Left cardiac atrium (tissue), 4 donors: Measurements from ENCODE around the gene GABPA. TPM values are rescaled to one million over a fixed set of nuclear protein-coding genes. Genes with fewer than 3 reads are reported as not detected.
"Not testable (repeated sequence)": the region's sequence is repeated elsewhere in the genome, so short reads cannot be mapped to it uniquely, and the experiment has no call there.

ENCODE experiments used
- ATAC-seq, 2 donors: fragments of 200-7000 bp; cut with Tn5 transposase; one replicate each; pipeline ENCODE4 v1.9.1; 2020; ENCODE audit warnings: mild to moderate bottlenecking in 2 of 2, moderate library complexity in 2 of 2
- DNase-seq: peaks from one replicate; pipeline ENCODE4 v3.0.0-alpha.2; 2020
- intact Hi-C, 2 donors: fragments of 100-400 bp; cut with DNase I; formaldehyde crosslinking; loops; one replicate each; pipeline versions ENCODE4 v1.14.1 to v1.15.1; 2022 to 2023
- total RNA-seq, 2 donors: library from RNA; stranded (reverse); fragmentation: NEBNext Ultra II Directional; extraction: Animal tissue kit (Norgen Biotek cat#: 25700); gene quantifications; one replicate each; pipeline ENCODE4 v1.2.1, GENCODE V29; 2021
- donor health status: DM: no; HTN: yes; CAD: no.
- donor health status: DM: no; HTN: yes; CAD: no; lungs with severe emphysema.
- donor health status: DM: yes; HTN: yes; CAD: no.
- donor health status: Dilated cardiomyopathy.

Gene GABPA
- total RNA-seq, 2 donors from 2014 or later = 16.8 to 18.3 TPM

DNA sequence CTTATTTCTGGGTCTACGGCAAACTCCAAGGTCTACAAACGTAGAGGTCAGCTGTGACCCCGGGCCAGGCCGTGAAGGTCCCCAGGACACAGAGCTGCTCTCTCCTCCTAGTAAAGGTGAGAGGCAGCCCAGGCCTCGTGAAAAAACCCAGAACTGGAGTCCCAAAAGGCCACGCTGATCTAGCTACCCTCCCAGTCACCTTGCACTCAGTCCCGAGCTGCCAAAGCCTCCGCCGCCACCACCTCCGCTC, 193 bp upstream of the GABPA start:
- intact Hi-C loops = no loop called here
- ATAC-seq (no peak), DNase-seq (no peak)

GRCh38 chr21:25735646-25736597, 1.1 kb downstream of the GABPA start:
- DNase-seq = peak; percentile 92
- peak; percentile 73 to 80 for ATAC-seq
- intact Hi-C loops = no loop called here

GRCh38 chr21:25737421-25737820, 2.6 kb downstream of the GABPA start:
- DNase-seq = no peak
- ATAC-seq = no peak
- intact Hi-C loops = no loop called here

DNA sequence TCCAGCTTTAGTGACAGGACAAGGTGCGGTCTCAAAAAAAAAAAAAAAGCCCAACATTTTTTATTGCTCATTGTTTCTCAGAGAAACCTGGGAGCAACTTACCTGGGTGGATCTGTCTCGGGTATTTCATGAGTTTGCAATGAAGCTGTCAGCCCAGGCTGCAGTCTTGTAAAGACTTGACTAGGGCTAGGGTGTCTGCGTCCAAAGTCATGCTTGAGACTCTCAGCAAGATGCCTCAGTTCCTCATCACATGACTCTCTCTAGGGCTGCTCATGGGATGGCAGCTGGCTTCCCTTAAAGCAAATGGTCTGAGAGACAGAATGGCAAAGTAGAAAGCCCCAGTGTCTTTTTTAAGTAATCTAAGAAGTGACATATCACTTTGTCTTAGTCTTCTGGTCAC, 8.1 kb downstream of the GABPA start:
- intact Hi-C loops = no loop called here
- DNase-seq (no peak), ATAC-seq (no peak)

GRCh38 chr21:25744854-25745253, 10.1 kb downstream of the GABPA start:
- intact Hi-C loops = no loop called here
- DNase-seq (no peak), ATAC-seq (no peak)

GRCh38 chr21:25750085-25750484, 15.3 kb downstream of the GABPA start:
- DNase-seq (no peak), ATAC-seq (no peak)
- intact Hi-C loops = no loop called here

- intact Hi-C loops = no loop called here
- no peak for DNase-seq
These were observed 17.6 kb downstream of the GABPA start for GRCh38 chr21:25752416-25752815.

DNA sequence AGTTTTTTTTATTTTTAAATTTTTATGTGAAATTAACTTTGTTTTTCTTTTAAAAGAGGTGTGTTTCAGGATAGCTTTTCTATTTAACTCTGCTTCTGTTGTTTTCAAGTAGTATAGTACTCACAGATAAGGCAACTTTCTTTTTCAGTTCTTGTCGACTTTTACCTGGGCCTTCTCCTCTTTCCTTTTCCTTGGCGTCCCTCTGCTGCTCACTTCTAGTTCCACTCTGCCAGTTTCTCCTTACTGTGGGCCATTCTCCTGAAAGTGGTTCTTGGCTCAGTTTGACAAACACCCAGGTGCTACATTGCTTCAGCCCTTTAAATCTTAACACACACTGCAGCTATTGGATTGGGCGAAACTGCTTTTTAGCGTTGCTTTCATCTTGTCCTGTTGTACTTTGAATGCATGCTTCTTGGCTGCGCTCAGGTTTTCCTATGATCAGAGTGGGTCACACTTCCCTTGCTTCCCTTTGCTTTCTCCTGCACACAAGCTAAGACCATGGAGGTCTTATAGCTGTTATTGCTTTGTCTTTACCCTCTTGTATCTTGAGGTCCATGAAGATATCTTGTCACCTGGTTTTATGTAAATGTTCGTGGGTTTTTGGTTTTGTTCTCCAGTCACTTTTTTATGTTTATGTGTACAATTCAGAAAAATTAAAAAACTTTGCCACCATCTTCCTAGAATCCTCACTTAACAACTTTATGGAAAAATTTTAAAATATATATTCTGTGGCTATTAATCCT, 21.6 kb downstream of the GABPA start:
- intact Hi-C loops = no loop called here
- ATAC-seq (no peak), DNase-seq (no peak)

More at GRCh38 chr21:25752416-25752815, 17.6 kb downstream of the GABPA start:
- ATAC-seq = no peak

DNA sequence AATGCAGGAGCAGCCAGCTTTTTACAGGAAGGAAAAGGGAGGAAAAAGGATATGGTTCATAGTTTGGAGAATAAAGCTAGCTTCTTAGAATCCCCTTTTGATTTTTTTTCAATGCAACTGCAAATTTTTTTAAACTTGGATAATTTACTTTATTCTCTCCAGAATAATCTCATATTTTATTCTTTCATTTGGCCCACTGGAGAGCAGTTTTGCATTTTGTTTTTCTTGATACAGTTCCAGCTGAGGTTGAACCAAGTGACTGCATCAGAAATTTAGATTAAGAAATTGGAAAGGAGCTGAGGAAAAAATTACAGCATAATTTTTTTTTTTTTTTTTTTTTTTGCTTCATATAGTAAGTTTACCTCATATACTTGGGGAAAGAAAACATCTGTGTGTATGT, 22.8 kb downstream of the GABPA start:
- no peak for ATAC-seq
- no peak for DNase-seq
- intact Hi-C loops = no loop called here

DNA sequence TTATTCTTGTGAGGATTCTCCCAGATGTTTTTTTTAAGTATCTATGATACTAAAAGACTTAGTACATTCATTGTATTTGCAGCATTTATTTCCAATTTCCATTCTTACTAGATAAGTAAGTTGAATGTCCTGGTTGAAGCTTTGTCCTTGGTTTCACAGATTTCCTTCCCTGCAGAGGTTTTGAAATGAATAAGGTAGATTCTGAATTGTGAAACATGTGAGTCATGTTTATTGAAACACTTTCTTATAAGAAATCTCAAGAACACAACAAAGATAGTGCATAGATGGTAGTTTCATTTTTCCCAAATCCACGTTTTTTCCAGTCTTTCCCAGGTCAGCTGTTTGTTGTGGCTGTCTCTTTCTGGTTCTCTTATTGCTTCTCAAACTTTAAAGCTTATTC, 24.8 kb downstream of the GABPA start:
- ATAC-seq = no peak
- DNase-seq = no peak
- intact Hi-C loops = no loop called here

DNA sequence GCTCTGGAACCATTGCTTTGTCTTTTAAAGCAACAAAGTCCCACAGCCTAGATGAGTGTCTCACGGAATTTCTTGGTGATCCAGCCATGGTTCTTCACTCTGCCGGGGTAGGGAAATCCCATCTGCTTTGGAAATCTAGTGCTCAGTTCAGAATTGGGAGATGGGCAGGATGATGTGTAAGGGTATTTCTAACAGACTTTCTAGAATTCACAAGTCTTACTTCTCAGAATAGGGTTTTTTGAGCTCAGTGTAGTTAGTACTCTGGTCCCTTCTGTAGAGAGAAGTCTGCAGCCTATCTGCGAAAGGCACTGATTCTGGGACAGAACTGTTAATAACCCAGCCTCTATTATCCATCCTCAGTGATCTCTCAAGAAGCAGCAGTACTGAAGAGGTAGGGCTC, 25.3 kb downstream of the GABPA start:
- ATAC-seq (no peak), DNase-seq (no peak)
- intact Hi-C loops = no loop called here

DNA sequence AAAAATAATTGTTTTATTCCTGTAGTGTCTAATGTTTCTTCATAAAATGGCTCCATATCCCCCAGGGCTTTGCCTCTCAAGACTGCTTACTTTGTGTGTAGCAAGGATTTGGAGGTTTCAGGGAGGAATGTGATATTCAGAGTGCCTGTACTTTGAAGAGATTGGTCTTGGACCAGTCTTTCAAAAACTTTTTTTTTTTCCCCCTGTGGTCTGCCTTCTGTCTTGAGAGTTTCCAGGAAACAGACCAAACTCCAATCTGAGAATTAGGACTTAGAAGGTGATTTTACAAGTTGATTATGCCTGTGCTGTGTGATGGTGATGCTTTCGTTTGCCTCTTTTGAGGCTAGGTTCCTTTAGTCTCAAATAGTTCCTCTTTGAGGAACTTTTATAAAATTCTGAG, 25.9 kb downstream of the GABPA start:
- no peak for ATAC-seq
- intact Hi-C loops = no loop called here
- DNase-seq = no peak

- ATAC-seq (no peak), DNase-seq (no peak)
- intact Hi-C loops = no loop called here
These were observed 29.3 kb downstream of the GABPA start for GRCh38 chr21:25764065-25764464.

GRCh38 chr21:25767921-25768320, 33.1 kb downstream of the GABPA start:
- ATAC-seq (no peak), DNase-seq (no peak)
- intact Hi-C loops = no loop called here

DNA sequence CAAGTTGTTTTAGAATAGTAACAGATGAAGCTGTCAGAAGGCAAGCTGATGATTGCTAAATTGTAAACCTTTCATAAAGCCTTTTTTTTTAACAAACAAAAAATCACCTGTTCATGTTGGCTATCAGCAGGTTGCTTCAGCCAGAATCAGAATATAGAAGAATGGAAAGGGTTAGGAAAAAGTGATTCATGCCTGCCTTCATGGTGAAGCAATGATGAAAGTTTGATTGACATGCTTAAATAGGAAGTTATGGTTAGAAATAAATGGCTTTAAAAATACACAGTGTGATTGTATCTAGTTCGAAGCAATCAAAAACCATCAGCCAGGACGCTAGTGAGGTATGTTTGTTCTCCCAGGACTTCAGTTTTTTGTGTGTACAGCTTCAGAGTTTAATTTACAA, 37.9 kb downstream of the GABPA start:
- DNase-seq = no peak
- ATAC-seq = no peak
- intact Hi-C loops = no loop called here

DNA sequence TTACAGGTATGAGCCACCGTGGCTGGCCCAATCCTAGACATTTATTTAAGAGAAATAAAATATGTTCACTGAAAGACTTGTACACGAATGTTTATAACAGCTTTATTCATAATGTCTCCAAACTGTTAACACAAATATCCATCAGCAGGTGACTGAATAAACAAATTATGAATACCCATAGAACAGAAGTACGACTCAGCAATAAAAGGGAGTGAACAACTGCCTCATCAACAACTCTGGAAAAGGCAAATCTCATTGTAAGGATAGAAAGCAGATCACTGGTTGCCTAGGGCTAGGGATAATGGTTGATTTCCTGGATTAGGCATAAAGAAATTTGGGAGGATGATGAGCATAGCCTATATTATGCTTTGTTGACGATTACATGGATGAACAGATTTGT, 41.7 kb downstream of the GABPA start:
- ATAC-seq (no peak), DNase-seq (no peak)
- intact Hi-C loops = no loop called here

DNA sequence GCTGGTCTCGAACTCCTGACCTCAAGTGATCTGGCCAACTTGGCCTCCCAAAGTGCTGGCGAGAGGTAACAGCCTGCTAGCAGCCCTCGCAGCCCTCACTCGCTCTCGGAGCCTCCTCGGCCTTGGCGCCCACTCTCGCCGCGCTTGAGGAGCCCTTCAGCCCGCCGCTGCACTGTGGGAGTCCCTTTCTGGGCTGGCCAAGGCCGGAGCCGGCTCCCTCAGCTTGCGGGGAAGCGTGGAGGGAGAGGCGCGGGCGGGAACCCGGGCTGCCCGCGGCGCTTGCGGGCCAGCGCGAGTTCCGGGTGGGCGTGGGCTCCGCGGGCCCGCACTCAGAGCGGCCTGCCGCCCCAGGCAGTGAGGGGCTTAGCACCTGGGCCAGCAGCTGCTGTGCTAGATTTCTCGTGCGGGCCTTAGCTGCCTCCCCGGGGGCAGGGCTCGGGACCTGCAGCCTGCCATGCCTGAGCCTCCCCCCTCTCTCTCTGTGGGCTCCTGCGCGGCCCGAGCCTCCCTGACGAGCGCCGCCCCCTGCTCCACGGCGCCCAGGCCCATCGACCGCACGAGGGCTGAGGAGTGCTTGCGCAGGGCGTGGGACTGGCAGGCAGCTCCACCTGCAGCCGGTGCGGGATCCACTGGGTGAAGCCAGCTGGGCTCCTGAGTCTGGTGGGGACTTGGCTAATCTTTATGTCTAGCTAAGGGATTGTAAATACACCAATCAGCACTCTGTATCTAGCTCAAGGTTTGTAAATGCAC, 43.5 kb downstream of the GABPA start:
- intact Hi-C loops, DNase-seq, ATAC-seq: not testable (repeated sequence)

GRCh38 chr21:25788677-25789076, 53.9 kb downstream of the GABPA start:
- ATAC-seq (no peak), DNase-seq (no peak)
- intact Hi-C loops = no loop called here

DNA sequence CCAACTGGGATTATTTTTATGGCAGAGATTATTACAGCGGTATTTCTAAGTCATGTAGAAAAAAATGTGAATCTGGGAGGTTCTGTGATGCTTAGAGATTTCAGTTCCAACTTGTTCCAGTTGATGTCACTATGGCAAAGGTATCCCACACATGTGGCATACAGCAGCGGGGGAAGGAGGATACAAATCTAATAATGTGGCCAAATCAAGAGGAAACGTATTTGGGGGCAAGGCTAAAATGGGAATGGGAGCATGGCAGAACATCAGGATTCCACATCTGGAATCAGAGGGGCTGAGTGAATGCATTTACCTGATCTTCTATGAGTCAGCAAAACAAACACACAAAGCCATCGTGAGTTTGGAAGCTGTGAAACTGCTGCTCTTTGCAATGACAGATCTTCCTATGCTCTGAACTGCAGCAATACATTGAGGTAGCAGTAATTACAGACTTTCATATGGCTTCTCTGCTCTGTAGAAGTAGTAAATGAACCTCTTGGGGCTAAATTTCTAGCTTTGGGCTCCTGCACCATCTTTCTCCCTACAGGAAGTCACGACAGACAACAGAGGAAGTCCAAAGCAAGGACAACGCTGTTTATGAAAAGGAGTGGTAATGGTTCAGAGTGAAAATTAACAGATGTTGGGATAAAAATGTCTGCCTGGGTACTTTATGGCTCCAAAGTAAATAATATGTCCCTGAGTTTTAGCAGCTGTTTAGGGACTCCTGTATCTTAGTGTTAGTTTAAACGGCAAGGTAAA, 55.5 kb downstream of the GABPA start:
- DNase-seq = no peak
- intact Hi-C loops = loop anchor here in 1 of 2 donors (10.0 kb wide), 1 partner anchor 925 kb away; no protein-coding TSS in a partner anchor
- ATAC-seq = peak; percentile 65 to 67
